GM19099 (cell line): Measurements from ENCODE around the gene TRAP1.

Source experiments
- POLR2A ChIP-seq: IDR thresholded peaks from 3 replicates; pipeline ENCODE4 v1.6.1; 2011; ENCODE audit warnings: low read depth; ENCODE audit not compliant: insufficient read length; ENCODE audit errors: extremely low read depth

Gene TRAP1

GRCh38 chr16:3744018-3744417 is 26.7 kb upstream of the TRAP1 start:
- no peak for TF ChIP-seq POLR2A

DNA sequence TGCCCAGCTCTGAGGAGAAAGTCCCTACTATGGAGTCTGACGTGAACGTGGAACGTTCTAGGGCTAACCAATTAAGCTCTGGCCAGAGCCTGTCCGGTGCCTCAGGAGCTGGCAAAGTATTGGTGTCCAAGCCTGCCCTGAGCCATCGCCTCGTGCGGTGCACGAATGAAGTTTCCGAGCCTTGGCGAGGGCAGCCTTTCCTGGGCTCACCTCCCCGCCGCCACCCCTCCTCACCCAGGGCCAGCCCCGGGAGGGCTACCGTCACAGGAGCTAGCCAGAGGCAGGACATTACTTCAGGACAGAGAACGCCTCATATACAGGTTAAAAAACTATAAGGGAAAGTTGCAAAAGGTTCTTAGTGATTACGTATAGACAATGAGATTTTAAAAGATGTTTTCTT is 23.6 kb upstream of the TRAP1 start:
- TF ChIP-seq POLR2A: no peak

- TF ChIP-seq POLR2A: no peak
Observed at GRCh38 chr16:3740186-3740585, 22.9 kb upstream of the TRAP1 start.

GRCh38 chr16:3739636-3740035 is 22.3 kb upstream of the TRAP1 start:
- no peak for TF ChIP-seq POLR2A

- TF ChIP-seq POLR2A: no peak
Observed at GRCh38 chr16:3738541-3738940, 21.2 kb upstream of the TRAP1 start.

DNA sequence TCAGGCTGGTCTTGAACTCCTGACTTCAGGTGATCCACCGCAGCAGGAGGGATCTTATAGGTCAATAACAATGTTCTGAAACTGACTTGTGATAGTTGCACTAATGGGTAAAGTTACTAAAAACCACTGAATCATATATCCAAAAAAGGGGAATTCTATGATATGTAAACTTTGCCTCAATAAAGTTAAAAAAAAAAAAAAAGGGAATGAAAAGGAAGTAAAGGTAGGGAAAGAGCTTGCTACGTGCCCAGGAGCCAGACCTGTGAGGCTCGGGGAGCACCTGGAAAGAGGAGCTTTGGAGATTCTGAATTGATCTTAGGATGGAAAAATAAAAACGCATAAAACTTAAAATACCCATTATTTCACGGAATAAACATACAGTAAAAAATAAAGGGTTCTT is 20.8 kb upstream of the TRAP1 start:
- no peak for TF ChIP-seq POLR2A

GRCh38 chr16:3737181-3737580 is 19.9 kb upstream of the TRAP1 start:
- TF ChIP-seq POLR2A: no peak

- TF ChIP-seq POLR2A: no peak
Observed at GRCh38 chr16:3736116-3736515, 18.8 kb upstream of the TRAP1 start.

DNA sequence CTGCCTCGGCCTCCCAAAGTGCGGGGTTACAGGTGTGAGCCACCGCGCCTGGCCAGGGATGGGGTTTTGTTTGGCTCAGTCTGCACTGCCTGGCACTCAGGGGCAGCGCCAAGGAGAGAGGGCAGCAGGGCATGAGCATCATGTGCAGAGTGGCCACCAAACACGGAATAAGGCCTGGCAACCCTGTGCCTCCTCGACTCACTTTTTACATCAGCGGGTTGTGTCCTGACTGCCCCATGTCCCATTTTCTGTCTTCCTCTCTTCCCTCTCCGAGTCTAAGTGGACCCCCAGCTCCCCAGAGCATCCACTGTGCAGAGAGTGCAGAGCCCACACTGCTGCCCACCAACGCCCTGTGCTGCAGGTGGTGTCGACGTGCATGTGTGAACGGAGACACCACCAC is 18.2 kb upstream of the TRAP1 start:
- no peak for TF ChIP-seq POLR2A

GRCh38 chr16:3734758-3735221 is 17.5 kb upstream of the TRAP1 start:
- TF ChIP-seq POLR2A: no peak

DNA sequence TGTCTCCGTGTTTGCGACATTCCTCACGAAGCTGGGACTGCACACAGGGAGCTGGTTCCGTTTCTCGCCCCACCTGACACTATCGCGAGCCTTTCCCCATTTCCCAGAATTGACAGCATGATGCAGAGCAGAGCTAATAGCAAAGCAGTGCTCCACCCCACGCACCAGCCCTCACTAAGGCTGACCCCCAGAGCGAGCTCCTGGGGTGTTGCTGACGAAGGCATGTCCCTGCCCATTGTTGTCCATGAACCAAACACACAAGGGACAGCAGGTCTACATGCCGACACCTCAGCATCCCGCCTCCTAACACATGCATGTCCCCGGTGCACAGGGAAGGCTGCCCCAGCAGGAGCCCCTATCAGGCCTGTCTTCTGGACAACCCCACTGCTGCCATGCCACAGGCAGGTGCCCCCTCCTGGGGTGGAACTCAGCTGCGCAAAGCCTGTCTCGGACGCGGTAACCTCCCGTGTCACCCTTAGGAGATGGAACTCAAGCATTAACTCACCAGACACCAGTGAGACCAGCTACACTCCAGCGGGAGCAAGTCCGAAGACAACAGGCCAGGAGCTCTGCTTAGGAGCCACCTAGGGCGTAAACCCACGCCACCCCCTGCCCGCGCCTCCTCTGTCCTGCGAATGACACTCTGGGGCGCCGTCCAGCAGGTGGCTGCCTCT is 16.9 kb upstream of the TRAP1 start:
- TF ChIP-seq POLR2A: no peak

- TF ChIP-seq POLR2A: no peak
Observed at GRCh38 chr16:3732171-3732570, 14.8 kb upstream of the TRAP1 start.

DNA sequence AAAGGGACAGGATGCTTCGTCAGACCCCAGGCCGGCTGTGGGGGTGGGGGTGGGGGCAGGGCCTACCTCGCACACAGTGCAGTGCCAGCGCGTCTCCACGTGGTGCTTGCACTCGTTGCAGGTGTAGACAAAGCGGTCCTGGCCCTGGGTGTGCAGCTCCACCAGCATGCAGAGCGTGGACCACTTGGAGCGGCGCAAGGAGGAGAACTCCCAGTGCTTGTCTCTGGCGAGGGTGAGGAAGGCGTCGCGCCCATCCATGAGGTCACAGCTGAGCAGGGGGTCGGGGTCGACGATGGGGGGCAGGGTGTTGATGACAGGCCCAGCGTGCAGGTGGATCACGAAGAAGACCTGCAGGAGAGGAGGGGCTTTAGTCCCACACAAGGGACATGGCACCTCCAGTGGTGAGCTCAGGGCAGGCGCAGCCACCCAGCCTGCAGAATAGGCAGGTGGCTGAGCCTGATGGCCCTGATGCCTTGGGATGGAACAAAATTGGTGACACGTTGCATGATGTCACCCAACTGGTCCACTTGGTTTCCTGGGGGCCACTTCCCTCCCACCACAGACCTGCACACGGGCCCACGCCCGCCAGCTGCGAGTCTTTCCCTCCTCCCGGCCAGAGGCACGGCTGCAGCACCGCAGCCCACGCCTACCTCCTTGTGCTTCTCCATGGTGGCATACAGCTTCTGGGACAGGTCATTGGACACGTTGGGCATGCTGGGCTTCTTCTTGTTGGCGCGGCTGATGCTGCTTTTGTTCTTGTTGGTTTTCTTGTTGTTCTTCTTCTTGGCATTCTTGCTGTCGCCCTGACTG is 14.0 kb upstream of the TRAP1 start:
- TF ChIP-seq POLR2A: no peak

DNA sequence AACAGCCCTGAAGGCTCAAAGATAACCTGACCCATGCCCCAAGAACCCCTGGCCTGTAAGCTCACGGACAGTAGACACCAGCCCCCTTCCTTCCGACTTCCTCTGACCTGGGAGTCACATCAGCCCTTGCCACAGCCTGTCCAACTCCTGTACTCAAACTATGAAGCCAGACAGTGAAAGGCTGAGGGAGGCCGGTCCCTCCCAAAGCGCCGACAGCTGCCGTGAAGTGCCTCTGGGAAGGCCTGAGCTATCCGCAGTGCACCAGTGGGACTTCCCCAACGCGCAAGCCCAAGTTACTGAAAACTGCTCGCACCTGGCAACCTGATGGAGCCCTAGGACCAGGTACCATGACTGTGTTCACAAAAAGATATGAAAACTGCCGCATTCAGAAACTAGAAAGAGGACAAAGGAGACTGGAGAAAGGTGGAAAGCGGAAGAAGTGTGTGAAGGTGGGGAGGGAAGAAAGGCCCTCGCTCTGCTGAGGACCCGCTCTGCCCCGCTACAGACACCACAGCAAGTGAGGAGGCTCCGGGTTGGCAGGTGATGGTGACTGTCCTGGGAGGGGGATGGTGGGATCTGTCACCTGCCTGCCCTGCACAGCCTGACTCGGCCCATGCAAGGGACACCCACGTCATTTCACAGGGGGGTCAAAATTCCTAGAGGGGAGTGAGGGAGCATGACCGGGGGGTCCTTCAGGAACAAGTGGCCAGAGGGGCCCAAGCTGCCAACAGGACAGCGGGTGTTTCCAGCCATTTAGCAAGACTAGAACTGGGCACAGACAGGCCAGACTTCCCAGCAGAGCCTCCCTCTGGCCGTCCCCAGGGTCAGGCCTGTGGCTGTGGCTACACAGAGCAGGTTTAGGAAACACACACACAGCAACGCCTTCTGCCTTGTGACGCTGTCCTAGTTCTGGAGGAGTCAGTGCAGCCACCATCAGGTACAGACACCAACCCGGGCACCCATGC is 13.1 kb upstream of the TRAP1 start:
- no peak for TF ChIP-seq POLR2A
